GM20000 (cell line): Measurements from ENCODE around the gene PIP5K1C.

Source experiments
- DNase-seq: peaks from one replicate; pipeline ENCODE4 v3.0.0; 2012; ENCODE audit warnings: low spot score
- TF ChIP-seq, protein P1 (sequence below): IDR thresholded peaks from 2 replicates; pipeline ENCODE4 v1.5.1; 2012; ENCODE audit warnings: mild to moderate bottlenecking, control low read depth; ENCODE audit errors: extremely low read depth, missing control alignments

The PIP5K1C gene

DNA sequence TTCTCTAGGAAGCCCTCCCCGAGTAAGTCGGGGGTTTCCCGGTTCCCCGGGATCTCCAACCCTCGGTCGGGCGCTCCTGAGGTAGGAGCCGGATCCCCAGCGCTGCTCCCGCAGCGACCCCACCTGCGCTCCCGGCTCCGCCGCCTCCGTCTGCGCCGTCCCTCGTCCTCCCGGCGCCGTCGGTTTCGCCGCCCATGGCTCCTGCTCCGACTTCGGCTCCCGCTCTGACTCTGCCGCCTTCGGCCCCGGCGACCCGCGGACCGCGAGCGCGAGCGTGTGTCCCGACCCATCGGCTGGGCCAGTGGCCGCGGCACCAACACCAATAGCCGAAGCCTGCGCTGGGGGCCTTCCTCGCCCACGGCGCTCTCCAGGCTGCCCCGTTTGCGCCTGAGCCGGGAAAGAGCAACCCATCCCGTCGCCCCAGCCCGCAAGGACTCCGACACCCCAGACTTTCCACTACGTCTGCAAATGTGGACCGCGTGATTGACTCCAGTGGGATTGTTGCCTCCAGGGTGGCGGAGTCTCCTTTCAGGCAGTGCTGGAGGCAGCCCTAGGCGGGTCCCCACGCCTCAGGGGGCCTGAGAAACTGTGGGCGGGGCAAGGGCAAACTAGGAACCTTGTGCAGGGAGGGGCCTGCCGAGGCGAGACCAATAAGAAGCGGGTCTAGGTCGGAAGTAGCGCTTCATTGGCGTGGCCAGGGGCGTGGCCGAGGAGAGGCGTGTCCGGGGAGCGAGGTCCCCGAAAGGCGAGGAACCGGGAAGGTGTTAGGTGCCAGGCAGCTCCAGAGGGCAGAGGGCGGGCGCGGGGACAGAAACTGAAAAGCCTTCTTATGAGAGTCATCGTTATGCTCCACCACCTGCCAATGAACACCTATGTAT is 73.6 kb downstream of the PIP5K1C start, which contains the start of gene CACTIN:
Gene CACTIN (minus strand): TSS at position 318 of the 878 bp plus-strand sequence. CDS start 28 bp downstream, at position 290.
- TF ChIP-seq, protein P1, sequence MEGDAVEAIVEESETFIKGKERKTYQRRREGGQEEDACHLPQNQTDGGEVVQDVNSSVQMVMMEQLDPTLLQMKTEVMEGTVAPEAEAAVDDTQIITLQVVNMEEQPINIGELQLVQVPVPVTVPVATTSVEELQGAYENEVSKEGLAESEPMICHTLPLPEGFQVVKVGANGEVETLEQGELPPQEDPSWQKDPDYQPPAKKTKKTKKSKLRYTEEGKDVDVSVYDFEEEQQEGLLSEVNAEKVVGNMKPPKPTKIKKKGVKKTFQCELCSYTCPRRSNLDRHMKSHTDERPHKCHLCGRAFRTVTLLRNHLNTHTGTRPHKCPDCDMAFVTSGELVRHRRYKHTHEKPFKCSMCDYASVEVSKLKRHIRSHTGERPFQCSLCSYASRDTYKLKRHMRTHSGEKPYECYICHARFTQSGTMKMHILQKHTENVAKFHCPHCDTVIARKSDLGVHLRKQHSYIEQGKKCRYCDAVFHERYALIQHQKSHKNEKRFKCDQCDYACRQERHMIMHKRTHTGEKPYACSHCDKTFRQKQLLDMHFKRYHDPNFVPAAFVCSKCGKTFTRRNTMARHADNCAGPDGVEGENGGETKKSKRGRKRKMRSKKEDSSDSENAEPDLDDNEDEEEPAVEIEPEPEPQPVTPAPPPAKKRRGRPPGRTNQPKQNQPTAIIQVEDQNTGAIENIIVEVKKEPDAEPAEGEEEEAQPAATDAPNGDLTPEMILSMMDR: no peak
- peak; percentile 100 for DNase-seq

DNA sequence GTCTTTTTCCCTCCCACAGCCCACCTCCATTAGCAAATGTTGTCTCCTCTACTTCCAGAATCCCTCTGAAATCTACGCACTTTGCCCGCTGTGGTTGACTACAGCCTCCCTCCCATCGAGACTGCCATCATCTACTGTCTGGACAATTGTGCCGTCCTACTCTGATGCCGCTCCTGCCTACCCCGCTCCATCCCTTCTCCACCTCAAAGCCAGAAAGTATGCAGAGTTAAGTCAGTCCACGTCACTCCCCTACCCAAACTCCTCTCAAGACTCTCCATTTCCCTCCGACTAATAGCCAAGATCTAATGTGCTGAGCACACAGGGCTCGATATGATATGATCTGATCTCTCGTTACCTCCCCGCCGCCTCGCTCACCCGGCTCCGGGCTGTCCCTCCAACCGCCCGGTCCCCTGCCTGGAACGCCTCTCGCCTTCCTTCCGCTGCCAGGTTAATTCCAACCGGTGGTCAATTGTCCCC is 74.2 kb downstream of the PIP5K1C start:
- DNase-seq: no peak
- TF ChIP-seq, protein P1: no peak

DNA sequence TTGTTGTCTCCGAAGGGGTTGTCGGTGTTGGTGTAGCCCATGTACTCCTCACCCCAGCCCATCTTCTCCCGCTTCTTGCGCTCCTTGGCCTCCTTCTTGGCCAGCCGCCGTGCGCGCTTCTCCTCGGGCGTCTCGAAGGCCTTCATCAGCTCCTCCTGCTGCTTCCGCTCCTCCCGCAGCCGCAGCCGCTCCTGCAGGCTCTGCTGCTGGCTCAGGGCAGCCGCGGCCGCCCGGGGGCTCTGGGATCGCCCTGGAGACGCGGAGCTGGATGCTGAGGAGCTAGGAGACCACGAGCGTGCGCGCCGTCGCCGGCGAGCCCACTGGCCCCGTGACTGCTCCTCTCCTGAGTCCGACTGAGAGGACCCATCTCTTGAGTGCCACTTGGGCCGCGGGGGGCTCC is 76.6 kb downstream of the PIP5K1C start:
- no peak for DNase-seq
- TF ChIP-seq, protein P1: no peak

DNA sequence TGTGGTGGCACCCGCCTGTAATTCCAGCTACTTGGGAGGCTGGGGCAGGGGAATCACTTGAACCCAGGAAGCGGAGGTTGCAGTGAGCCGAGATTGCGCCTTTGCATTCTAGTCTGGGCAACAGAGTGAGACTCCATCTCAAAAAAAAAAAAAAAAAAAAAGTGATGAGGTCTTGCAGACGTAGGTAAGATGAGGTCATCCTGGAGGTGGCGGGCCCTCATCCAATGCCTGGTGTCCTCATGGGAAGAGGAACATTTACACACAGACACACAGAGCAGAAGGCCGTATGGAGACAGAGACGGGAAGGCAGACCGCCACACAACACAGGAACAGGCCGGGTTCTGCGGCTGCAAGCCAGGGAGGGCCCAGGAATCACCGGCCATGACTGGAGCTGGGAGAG is 78.0 kb downstream of the PIP5K1C start:
- TF ChIP-seq, protein P1: no peak
- no peak for DNase-seq

DNA sequence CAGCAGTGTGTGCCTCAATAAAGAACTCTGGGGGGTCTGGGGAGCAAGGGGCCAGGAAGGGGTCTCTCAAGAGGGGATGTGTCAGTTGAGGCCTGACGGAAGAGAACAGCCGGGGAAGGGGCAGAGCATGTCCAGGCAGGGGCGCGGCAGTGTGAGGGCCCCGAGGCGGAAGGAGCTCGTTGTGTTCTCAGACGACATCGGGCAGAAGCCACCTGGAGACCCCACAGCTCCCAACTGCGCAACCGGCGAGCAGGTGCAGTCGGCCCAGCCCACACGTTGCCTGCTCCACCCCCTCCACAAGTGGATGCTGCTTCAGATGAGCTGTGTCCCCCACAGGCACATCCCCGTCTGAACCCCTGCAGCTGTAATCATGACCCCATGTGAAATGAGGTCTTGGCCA is 78.6 kb downstream of the PIP5K1C start:
- no peak for DNase-seq
- TF ChIP-seq, protein P1: no peak

DNA sequence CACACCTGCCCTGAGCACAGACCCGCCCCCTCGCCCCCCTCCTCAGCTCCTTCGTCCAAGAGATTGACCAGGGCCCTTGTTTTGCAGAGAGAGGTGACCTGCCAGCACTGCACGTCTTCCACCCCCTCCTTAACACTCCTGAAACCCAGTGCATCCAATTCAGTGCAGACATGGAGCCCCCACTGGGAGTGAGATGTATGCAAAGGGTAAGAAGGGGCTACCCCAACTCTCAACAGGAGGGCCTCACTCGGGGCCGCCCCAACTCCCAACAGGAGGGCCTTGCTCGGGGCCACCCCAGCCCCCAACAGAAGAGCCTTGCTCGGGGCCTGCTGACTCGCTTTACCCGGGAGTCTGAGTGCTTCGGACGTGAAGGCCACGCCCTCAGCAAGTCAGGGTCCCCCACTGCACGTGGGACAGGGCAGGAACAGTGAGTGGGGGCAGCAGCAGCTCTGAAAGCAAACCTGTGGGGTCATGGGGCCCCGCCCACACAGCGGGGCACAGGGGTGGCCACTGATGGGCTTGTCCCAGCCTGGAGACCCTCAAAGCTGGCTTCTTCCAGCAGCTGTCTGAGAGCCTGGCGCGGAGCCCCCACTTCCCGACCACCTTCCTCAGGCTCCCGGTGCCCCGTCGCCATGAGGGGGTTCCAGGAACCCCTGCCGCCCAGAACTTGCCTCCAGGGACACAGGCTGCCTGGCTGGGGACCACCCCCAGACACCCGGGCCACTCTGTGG is 79.3 kb downstream of the PIP5K1C start:
- DNase-seq: no peak
- TF ChIP-seq, protein P1: no peak
